ENCODE results near the gene SIRPG.
"Not testable (repeated sequence)": the region's sequence is repeated elsewhere in the genome, so short reads cannot be mapped to it uniquely, and the experiment has no call there.

SIRPG gene

GRCh38 chr20:1657556-1658334, at the start of gene SIRPG:
Gene SIRPG, minus strand, starts transcription at chr20:1657779. Its CDS starts 65 bp downstream, at chr20:1657714.
- DNase-seq, result no peak
- intact Hi-C loops (cut with DNase I), result no loop called here

- intact Hi-C loops (cut with DNase I); DNase-seq: not testable (repeated sequence)
Observed at GRCh38 chr20:1706887-1707286, 49.3 kb upstream of the SIRPG start.

- intact Hi-C loops (cut with DNase I), result no loop called here
- no peak for DNase-seq
Observed at GRCh38 chr20:1706079-1706478, 48.5 kb upstream of the SIRPG start.

- DNase-seq, result no peak
- intact Hi-C loops (cut with DNase I), result no loop called here
Observed at GRCh38 chr20:1702855-1703254, 45.3 kb upstream of the SIRPG start.

- no peak for DNase-seq
- intact Hi-C loops (cut with DNase I), result no loop called here
Observed at GRCh38 chr20:1702328-1702727, 44.7 kb upstream of the SIRPG start.

- intact Hi-C loops (cut with DNase I), result no loop called here
- DNase-seq, result no peak
Observed at GRCh38 chr20:1700990-1701389, 43.4 kb upstream of the SIRPG start.

GRCh38 chr20:1697592-1697991, 40.0 kb upstream of the SIRPG start:
- intact Hi-C loops (cut with DNase I), result no loop called here
- no peak for DNase-seq

- intact Hi-C loops (cut with DNase I), result no loop called here
- peak in 1 of 10 donors; percentile 33 for DNase-seq
Observed at GRCh38 chr20:1696521-1697209, 39.1 kb upstream of the SIRPG start.

- intact Hi-C loops (cut with DNase I), result no loop called here
- DNase-seq, result peak in 1 of 10 donors; percentile 44
Observed at GRCh38 chr20:1694672-1695071, 37.1 kb upstream of the SIRPG start.

- intact Hi-C loops (cut with DNase I), result no loop called here
- peak in 1 of 10 donors; percentile 36 for DNase-seq
Observed at GRCh38 chr20:1693427-1693826, 35.8 kb upstream of the SIRPG start.

- DNase-seq, result no peak
- intact Hi-C loops (cut with DNase I), result no loop called here
Observed at GRCh38 chr20:1689721-1690120, 32.1 kb upstream of the SIRPG start.

- DNase-seq, result no peak
Observed at GRCh38 chr20:1688886-1689538, 31.4 kb upstream of the SIRPG start.

GRCh38 chr20:1687053-1687452, 29.5 kb upstream of the SIRPG start:
- DNase-seq, result no peak
- intact Hi-C loops (cut with DNase I), result no loop called here

More at GRCh38 chr20:1688886-1689538, 31.4 kb upstream of the SIRPG start:
- intact Hi-C loops (cut with DNase I), result no loop called here

GRCh38 chr20:1686151-1686748, 28.7 kb upstream of the SIRPG start:
- intact Hi-C loops (cut with DNase I), result no loop called here
- DNase-seq, result no peak

- intact Hi-C loops (cut with DNase I), result no loop called here
- DNase-seq, result no peak
Observed at GRCh38 chr20:1685304-1686052, 27.9 kb upstream of the SIRPG start.

- intact Hi-C loops (cut with DNase I), result no loop called here
- no peak for DNase-seq
Observed at GRCh38 chr20:1684872-1685271, 27.3 kb upstream of the SIRPG start.

- no peak for DNase-seq
Observed at GRCh38 chr20:1676650-1677049, 19.1 kb upstream of the SIRPG start.

GRCh38 chr20:1674990-1675780, 17.6 kb upstream of the SIRPG start:
- intact Hi-C loops (cut with DNase I), result no loop called here
- DNase-seq, result no peak

More at GRCh38 chr20:1676650-1677049, 19.1 kb upstream of the SIRPG start:
- intact Hi-C loops (cut with DNase I), result no loop called here

GRCh38 chr20:1674361-1674760, 16.8 kb upstream of the SIRPG start:
- no peak for DNase-seq
- intact Hi-C loops (cut with DNase I), result no loop called here
